Activated naive CD4-positive, alpha-beta T cell treated with anti-CD3 and anti-CD28 coated beads, Interleukin-2, amount 50 U/mL, for 16 hours (primary cell): Measurements from ENCODE around the gene MRPL58.

Experiments used
- DNase-seq: peaks from one replicate; pipeline ENCODE4 v3.0.0-alpha.2; 2020

Gene MRPL58

DNA sequence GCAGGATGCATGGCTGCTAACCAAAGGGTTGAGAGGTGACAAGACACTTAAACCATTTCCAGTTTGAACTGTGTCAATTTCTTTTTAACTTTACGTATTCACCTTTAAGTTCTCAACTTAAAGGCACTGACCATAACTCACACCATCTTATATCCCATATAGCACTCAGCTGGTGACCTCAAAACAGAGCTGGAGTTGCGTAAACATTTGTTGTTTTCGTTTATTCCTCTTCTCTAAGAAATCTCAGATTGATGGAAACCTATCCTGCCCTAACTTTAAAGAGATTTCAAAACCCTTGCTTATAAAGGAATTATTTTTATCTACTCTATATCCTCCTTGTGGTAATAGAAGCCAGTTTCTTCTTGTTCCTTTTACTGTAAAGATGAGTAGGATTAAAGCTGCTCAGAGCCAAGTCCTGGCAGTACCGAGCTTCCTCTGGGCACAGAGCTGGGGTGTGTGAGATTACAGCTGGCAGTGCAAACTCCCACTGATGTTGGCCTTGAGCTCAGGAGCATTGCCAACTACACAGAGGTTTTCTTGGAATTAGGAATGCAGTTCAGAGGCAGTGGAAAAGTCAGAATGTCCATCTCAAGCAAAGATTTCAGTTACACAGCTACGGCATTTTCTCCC is 35.9 kb downstream of the MRPL58 start:
- DNase-seq: no peak

- DNase-seq: no peak
Observed at GRCh38 chr17:75049057-75049456, 36.6 kb downstream of the MRPL58 start.

GRCh38 chr17:75049706-75050105 is 37.2 kb downstream of the MRPL58 start:
- no peak for DNase-seq

- no peak for DNase-seq
Observed at GRCh38 chr17:75051941-75052340, 39.5 kb downstream of the MRPL58 start.

DNA sequence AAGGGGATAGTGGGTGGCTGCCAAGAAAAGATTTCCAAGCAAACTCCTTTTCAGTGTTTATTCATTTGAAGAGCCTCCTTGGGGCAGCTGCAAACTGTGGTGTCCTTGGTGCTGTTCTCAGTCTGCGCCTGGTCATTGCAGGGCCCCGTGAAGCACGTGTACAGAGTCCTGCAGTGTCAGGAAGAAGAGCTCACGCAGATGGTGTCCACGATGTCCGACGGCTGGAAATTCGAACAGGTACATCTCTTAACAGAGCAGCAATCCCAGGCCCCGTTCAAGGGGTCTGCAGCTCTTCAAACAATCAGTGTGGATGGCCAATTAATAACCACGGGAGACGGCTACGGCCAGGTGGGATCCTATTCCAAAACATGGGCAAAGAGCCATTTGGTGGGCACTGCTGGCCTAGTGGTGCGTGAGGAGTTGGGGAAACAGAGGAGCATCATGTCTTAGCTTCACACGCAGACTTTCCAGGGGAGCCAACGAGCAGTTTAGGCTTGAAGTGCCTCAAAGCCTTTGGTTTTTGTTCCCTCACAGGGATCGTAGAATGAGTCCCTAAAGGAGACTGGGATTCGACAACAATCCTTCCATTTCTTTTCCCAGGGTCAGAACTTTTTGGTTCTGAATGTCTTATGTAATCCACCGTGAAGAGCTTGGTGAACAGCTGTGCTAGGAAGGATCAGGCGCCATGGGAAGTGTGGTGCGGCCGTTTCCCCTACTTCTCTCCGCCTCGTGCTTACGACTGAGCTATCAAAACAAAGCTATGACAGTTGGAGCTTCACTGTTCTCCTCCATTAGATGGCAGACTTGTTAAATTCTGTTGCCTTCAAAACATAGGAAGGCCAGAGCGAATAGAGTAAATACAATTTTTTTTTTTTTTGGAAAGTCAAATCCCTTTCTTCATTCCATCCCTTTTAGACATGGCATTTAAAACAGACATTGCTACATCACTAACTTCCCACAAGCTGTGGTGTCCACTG is 47.2 kb downstream of the MRPL58 start:
- no peak for DNase-seq

- no peak for DNase-seq
Observed at GRCh38 chr17:75060434-75061054, 48.1 kb downstream of the MRPL58 start.

DNA sequence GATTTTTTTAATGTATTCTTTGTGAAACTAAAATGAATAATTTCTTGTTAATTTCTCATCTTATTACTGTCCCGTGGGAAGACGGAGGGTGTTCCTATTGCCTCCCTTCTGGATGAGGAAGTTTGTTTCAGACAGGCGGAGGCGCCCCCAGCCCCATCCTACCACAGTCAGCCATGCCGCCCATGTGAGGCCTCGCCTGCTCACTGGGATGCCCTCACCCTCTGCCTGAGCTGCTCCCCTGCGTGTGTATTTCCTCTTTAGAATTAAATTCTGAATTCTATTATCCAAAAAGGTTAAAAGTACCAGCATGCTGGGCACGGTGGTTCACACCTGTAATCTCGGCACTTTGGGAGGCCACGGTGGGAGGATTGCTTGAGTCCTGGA is 48.6 kb downstream of the MRPL58 start:
- DNase-seq: no peak

DNA sequence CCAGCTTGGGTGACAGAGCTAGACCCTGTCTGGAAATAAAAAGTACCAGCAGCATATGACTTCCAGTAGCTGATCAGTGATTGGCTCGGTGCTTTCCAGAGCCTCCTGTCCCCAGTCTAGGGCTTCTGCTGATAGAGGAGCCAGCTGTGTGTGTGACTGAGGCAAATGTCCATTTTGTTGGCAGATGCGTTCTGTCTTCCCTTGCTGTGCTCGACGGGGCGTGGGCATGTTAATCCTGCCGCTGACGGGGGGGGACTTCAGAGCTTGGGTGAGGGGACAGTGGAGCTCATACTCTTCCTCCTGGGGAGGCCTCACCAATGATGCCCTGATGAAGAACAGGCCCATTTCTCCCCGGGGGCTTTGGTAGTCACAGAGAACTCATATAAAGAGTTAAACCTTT is 49.1 kb downstream of the MRPL58 start:
- DNase-seq: no peak

DNA sequence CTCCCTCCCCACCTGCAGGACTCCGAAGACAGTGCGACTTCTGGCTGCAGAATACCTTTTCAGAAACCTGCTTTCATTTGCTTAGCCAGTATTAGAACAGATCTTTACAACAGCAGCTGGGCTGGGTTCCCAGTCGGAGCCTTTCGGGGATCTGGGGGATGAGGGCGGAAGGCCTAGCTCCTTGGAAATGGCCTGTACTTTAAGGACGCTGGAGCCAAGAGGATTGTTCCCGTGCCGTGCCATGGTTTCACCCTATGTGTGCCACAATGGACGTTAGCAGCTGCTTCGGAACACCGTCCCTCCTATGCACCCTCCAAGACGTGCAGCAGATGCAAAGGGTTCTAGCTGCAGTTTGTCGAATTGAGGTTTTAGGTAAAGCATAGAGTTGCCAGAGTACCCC is 50.7 kb downstream of the MRPL58 start:
- no peak for DNase-seq

DNA sequence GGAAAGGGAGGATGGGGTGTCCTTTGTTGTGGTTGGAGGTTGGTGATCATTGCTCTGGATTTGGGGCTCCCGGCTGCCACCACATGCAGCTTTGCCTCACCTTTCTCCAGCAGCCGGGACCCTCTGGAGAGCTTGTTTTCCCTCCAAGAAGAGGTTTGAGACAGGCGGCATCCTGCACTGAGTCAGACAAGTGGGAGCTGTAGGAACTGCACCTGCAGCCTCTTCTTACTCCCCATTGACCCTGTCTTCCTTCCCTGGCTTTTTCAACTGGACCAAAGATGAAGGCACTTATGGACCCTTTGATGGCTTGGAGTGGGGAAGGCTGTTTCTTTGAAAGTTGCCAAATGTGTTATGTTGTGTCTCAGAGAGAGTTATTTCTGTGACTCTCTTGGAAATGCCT is 51.2 kb downstream of the MRPL58 start:
- DNase-seq: no peak

DNA sequence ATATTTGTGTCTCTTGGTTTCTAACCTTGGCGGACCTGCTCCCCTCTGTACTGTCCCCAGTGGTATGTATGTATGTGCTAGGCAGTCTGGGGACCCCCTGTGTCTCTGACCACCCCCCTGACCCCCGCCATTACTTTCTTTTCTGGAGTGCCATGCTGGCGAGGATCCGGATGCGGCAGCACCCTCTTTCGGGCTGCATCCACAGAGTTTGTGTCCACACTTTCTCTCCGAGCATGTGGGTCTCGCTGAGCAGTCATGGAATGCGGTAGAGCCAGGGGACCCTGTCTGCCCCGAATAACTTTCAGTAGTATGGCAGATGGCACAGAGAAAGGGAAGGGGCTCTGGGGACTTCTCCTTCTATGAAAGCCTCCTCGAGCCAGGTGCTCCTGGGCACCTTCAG is 51.6 kb downstream of the MRPL58 start:
- no peak for DNase-seq

DNA sequence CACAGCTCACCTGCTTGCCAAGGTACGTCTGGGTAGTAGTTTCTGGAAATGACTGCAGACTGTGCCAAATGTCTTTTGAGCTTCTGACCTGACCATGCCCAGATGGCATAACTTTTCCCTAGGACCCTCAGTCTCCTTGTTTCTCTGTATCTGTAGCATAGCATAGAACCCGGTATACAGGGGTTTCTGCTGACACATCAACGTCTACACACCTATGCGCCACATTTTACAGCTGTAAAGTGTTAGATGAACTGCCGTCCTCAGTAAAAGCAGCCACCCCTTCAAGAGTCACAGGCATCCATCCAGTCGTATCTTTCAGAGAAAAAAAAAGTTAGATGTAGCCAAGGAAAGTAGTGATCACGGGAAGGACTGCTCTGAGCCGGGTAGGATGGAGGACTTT is 52.0 kb downstream of the MRPL58 start:
- no peak for DNase-seq

- no peak for DNase-seq
Observed at GRCh38 chr17:75064867-75065561, 52.5 kb downstream of the MRPL58 start.

DNA sequence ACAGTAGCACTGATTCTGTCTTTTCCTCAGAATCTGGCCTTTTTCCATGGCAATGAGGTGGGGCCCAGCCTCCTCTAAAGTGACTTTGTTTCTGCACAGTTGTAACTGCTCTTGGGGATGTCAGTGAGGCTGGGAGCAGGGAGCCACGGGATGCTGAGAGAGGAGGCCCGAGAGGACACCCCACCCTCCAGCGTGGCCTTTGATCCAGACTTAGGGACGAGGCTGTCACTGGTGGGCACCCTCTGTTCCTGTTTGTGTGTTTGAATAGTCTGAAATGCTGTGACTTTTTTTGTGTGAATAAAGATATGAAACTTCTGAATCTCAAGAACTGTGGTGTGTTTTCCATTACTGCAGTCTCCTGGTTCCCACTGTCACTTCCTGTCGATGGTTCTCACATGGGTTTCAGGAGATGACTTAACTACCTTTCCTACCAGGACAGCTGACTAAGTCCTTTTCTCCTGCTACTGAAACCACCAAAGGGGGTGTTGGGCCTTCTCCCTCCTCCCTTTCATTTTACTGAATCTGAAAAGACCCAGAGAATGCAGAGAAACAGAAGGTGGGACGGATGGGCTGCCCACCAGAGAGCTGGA is 53.2 kb downstream of the MRPL58 start:
- DNase-seq: no peak

GRCh38 chr17:75067856-75068255 is 55.4 kb downstream of the MRPL58 start:
- DNase-seq: no peak

- no peak for DNase-seq
Observed at GRCh38 chr17:75068750-75069149, 56.3 kb downstream of the MRPL58 start.

DNA sequence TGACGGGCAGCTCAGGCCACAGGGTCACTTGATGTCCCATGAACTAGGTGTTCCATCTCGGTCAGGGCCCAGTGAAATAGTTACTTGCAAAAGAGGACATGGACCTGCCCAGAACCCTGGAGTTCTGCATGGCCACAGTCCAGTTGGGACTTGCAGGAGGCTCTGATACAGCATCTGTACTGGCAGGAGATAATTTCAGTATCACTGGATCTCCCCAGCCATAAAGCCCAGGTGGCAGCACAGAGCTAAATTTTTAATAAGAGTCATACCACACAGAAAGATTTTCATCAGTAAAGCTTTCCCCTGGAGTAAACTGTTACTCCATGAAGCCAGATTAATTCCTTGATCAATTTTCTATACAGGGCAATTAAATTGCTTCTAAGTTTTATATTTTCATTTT is 57.3 kb downstream of the MRPL58 start:
- no peak for DNase-seq
